ENCODE data around the gene MX1. TPM values are rescaled to one million over a fixed set of nuclear protein-coding genes. Genes with fewer than 3 reads are reported as not detected.

MX1 gene
- total RNA-seq, 4 donors from 2014 or later, result 4.3 to 16.4 (median 8.5) TPM

- Histone ChIP-seq H3K36me3 (peaks cover 7% of the 10 kb centered on the region), H3K4me3 (no peak overlapping the region), H3K9me3 (no peaks in the 10 kb centered on the region), H3K27me3 (no peaks in the 10 kb centered on the region), H3K27ac (peak overlapping the region; percentile 42), H3K4me1 (peaks cover 2% of the 10 kb centered on the region)
- no peak for DNase-seq (ENCODE audit: low spot score in 2 of 2)
- TF ChIP-seq CTCF (IDR thresholded peaks at IDR 0.05), result no peak
- TF ChIP-seq EP300 (IDR thresholded peaks at IDR 0.05), result no peak
- TF ChIP-seq POLR2AphosphoS5 (IDR thresholded peaks at IDR 0.05), result no peak
- TF ChIP-seq POLR2A (IDR thresholded peaks at IDR 0.05), result no peak
- 41% methylated on average over 7 of the region's 7 CpGs for WGBS
Measured at GRCh38 chr21:41396558-41397075, 29.4 kb upstream of the MX1 start.

- Histone ChIP-seq H3K27me3 (no peaks in the 10 kb centered on the region), H3K36me3 (peaks cover 14% of the 10 kb centered on the region), H3K4me3 (no peak overlapping the region), H3K4me1 (peaks cover 2% of the 10 kb centered on the region), H3K9me3 (no peaks in the 10 kb centered on the region), H3K27ac (peak overlapping the region; percentile 42)
- TF ChIP-seq CTCF (IDR thresholded peaks at IDR 0.05) (no peak), POLR2A (IDR thresholded peaks at IDR 0.05) (no peak), EP300 (IDR thresholded peaks at IDR 0.05) (no peak), POLR2AphosphoS5 (IDR thresholded peaks at IDR 0.05) (no peak)
- peak in 1 of 2 donors; percentile 71 for DNase-seq (ENCODE audit: low spot score in 2 of 2)
- WGBS, result 83% methylated on average over 7 of the region's 7 CpGs
Measured at GRCh38 chr21:41397471-41397891, 28.6 kb upstream of the MX1 start.

GRCh38 chr21:41398251-41398650, 27.8 kb upstream of the MX1 start:
- no peak for TF ChIP-seq CTCF (IDR thresholded peaks at IDR 0.05)
- TF ChIP-seq POLR2A (IDR thresholded peaks at IDR 0.05), result no peak
- TF ChIP-seq POLR2AphosphoS5 (IDR thresholded peaks at IDR 0.05), result no peak
- TF ChIP-seq EP300 (IDR thresholded peaks at IDR 0.05), result no peak
- Histone ChIP-seq H3K36me3 (peaks cover 18% of the 10 kb centered on the region), H3K4me3 (no peak overlapping the region), H3K27me3 (no peaks in the 10 kb centered on the region), H3K9me3 (no peaks in the 10 kb centered on the region), H3K27ac (no peak overlapping the region), H3K4me1 (peaks cover 2% of the 10 kb centered on the region)
- 88% methylated on average over 4 of the region's 4 CpGs for WGBS
- DNase-seq (ENCODE audit: low spot score in 2 of 2), result no peak

GRCh38 chr21:41398831-41399230, 27.2 kb upstream of the MX1 start:
- Histone ChIP-seq H3K27me3 (no peaks in the 10 kb centered on the region), H3K27ac (no peak overlapping the region), H3K4me1 (peaks cover 2% of the 10 kb centered on the region), H3K36me3 (peaks cover 24% of the 10 kb centered on the region), H3K9me3 (no peaks in the 10 kb centered on the region), H3K4me3 (no peak overlapping the region)
- WGBS, result 97% methylated on average over 16 of the region's 16 CpGs
- no peak for TF ChIP-seq POLR2A (IDR thresholded peaks at IDR 0.05)
- DNase-seq (ENCODE audit: low spot score in 2 of 2), result peak in 1 of 2 donors; percentile 31

- peaks cover 29% of the 10 kb centered on the region for H3K36me3 ChIP-seq
- H3K27me3 ChIP-seq, result no peaks in the 10 kb centered on the region
- no peak overlapping the region for H3K4me3 ChIP-seq
- DNase-seq (ENCODE audit: low spot score in 2 of 2), result peak in 1 of 2 donors; percentile 44
- 89% methylated on average over 7 of the region's 7 CpGs for WGBS
- H3K27ac ChIP-seq, result no peak overlapping the region
- TF ChIP-seq EP300 (IDR thresholded peaks at IDR 0.05) (no peak), CTCF (IDR thresholded peaks at IDR 0.05) (no peak), POLR2A (IDR thresholded peaks at IDR 0.05) (no peak), POLR2AphosphoS5 (IDR thresholded peaks at IDR 0.05) (no peak)
- H3K9me3 ChIP-seq, result no peaks in the 10 kb centered on the region
- peaks cover 2% of the 10 kb centered on the region for H3K4me1 ChIP-seq
Measured at GRCh38 chr21:41399246-41399800, 26.7 kb upstream of the MX1 start.
